ENCODE measurements around the gene DPF1.

DNA sequence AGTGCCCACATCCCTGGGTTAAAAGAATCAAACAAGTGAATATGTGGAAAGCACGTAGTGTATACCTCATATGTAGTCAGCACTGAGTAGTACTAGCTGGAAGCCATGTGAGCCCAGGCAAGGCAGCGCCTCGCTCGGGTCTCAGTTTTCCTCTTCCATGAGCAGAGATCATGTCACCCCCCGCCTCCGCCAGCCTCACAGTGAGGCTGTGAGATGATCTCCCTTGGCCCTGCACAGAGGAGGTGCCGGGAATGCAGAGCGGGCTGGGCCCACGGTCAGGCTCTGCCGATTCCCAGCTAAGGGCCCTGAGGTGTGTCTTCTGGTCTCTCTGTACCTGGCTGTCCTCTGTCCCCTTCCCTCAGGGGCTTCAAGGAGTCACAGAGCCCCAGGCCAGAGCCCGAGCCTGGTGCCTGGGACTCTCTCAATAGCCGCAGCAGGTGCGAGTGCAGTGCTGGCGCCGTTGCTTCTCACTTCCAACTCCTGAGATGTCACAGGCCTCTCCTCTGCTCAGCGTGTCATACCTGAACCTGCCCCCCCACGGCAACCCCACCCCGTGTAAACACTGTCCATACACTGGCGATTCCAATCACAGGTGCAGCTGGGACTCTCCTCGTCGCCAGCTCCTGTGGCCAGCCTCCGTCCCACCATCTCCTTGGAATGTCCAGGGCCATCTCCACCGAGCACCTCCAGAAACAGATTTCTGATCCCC, 26.9 kb downstream of the DPF1 start:
- TF ChIP-seq, protein P1, sequence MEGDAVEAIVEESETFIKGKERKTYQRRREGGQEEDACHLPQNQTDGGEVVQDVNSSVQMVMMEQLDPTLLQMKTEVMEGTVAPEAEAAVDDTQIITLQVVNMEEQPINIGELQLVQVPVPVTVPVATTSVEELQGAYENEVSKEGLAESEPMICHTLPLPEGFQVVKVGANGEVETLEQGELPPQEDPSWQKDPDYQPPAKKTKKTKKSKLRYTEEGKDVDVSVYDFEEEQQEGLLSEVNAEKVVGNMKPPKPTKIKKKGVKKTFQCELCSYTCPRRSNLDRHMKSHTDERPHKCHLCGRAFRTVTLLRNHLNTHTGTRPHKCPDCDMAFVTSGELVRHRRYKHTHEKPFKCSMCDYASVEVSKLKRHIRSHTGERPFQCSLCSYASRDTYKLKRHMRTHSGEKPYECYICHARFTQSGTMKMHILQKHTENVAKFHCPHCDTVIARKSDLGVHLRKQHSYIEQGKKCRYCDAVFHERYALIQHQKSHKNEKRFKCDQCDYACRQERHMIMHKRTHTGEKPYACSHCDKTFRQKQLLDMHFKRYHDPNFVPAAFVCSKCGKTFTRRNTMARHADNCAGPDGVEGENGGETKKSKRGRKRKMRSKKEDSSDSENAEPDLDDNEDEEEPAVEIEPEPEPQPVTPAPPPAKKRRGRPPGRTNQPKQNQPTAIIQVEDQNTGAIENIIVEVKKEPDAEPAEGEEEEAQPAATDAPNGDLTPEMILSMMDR (conservative IDR thresholded peaks at IDR 0.05 in 1 of 2, IDR thresholded peaks at IDR 0.05 in 1 of 2; ENCODE audit: low read depth in 1 of 2, low read length in 2 of 2), result no peak
- TF ChIP-seq EZH2 (IDR thresholded peaks at IDR 0.05; ENCODE audit: low read length, missing control alignments), result no peak
